GM18951 (cell line): Measurements from ENCODE around the gene PRR35.

Experiments
- POLR2A ChIP-seq: IDR thresholded peaks from 4 replicates; pipeline ENCODE4 v1.6.1; 2011; ENCODE audit warnings: mild to moderate bottlenecking; ENCODE audit not compliant: insufficient read length, insufficient read depth; ENCODE audit errors: extremely low read depth
- in situ Hi-C: fragments of 300-500 bp; cut with MboI; formaldehyde crosslinking; loops from one replicate; pipeline ENCODE4 v1.12.0; 2022; ENCODE audit warnings: low sequenced_read_pairs, mixed read lengths, inconsistent platforms; ENCODE audit not compliant: unreplicated experiment

The PRR35 gene

DNA sequence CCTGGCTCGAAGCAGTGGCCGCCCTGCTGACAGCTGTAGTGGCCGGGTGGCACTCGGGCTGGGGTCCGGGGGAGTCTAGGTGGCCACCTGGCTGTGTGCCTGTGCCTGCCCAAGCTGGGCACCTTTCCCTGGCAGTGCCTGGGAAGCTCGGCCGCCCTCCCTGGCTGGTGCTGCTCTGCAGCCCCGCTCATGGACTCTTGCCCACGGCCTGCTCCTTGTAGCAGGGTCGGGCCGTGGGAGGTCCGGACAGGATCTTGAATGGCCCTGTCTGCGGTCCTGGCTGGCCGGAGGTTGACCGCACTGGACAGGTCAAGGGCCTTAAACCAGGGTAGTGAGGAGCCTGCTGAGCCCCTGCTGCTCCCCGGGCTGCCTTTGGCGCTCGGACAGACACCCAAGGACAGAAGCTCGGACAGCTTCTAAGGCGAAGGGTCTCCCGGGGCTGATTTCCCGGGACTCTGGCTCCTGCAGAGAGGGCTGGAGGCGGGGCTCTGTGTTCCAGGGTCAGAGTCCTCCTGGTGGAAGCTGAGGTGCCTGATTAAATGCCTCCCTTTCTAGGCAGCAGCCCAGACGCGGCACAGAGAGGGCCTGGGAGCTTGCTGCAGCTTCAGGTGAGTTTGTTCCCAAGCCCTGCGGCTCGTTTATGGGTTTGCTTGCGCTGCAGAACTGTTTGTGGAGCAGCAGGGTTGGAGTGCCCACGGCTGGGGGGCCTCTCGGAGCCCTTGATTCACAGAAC, 26.6 kb upstream of the PRR35 start:
- in situ Hi-C loops, result no loop called here
- TF ChIP-seq POLR2A, result no peak

DNA sequence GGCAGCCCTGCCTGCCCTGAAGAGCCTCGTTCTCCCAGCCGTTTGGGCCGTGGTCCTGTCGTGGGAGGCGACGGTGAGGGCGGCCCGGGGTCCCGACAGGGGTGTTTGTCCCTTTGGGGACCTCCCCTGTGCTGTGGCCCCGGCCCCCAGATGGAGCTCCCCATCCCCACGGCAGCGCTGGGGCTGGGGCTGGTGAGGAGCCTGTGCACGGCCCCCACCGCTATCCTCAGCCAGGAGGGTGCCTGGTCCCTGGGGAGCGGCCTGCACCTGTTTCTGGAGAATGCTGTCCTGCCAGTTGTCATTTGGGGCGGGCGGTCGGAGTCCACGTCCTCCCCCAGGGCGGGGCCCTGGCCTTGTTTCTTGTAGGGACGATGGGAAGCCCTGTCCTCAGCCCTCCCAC, 26.1 kb upstream of the PRR35 start:
- no peak for TF ChIP-seq POLR2A
- in situ Hi-C loops, result no loop called here

DNA sequence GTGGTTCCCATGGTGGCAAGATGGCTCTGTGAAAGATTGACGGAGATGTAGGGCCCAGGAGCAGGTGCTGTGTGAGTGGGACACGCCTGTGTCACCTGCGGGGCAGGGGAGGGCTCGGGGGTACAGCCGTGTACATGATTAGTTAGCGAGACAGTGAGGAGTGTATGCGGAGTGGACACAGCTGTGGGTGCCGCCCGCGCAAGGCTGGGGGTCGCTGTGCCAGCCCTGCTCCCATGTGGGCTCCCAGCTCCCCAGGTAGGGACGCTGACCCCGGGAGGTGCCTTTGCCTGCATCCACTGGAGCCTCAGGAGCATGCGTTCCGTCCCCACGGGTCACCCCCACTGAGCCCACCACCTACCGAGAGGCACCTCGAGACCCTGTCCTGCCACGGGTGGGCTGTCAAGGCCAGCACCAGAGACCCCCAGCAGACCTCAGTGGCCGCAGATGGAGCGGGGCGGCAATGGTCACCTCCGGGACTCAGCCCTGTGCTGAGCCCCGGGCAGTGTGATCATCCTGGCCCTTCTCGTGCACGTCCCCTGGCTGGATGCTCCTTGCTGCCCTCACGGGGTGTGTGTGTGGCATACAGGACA, 25.2 kb upstream of the PRR35 start:
- in situ Hi-C loops, result no loop called here
- TF ChIP-seq POLR2A, result no peak

DNA sequence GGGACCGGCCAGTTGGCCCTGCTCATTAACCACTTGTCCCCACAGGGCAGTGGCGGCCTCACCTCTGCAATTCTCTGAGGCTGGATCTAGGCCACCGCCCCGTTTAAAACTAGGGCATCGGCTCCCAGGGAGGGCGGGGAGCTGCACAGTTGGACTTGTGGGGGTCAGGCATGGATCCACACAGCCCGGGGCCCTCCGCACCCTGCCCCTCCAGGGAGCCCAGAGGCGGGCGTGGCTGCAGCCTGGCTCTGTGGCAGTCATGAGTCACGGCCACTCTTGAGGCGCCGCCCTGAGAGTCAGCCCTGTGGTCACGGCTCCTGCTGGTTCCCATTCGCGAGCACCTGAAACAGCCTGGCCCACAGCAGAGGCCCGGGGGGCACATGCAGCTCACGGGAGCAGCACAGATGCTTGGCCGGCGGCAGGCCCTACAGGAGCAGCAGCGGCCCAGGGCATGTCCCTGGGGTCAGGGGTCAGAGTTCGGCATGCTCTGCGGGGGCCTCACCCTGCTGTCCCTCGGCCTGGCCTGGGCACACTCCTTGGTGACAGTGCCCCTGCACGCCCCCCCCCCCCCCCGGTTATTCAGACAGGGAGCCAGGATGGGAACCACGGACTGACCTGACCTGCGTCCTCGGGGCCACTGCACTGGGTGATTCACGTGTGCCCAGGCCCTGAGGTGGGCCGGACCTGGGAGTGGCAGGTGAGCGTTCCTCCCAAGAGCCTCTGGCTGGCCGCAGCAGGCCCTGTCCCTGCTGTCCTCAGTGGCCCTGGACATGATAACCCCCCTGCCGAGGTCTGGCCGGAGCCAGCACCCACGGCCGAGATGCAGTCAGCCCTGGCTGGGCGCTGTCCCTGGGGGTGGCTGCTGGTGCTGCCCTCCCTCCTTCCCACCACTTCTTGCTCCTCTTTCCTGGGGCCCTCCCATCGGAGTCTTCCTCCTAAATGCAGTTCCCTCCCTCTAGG, 24.5 kb upstream of the PRR35 start:
- in situ Hi-C loops, result no loop called here
- TF ChIP-seq POLR2A, result no peak

DNA sequence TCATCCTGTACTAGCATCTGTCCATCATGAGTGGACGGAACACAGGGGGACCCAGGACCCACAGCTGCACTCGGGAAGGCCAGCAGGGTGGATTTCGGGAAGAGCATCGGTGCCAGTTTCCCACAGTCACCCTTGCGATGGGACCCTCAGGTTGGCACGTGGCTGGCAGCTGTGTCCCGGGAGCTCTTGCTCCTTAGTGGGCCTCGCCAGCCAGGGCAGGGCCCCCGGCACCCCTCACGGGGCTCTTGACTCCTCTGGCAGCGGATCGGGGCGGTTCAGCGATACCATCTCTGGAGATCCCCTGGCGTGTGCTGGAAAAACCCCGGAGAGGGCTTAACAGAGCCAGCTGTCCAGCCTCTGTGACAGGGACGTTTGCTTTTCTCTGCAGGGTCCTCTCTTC, 23.4 kb upstream of the PRR35 start:
- in situ Hi-C loops, result no loop called here
- no peak for TF ChIP-seq POLR2A

DNA sequence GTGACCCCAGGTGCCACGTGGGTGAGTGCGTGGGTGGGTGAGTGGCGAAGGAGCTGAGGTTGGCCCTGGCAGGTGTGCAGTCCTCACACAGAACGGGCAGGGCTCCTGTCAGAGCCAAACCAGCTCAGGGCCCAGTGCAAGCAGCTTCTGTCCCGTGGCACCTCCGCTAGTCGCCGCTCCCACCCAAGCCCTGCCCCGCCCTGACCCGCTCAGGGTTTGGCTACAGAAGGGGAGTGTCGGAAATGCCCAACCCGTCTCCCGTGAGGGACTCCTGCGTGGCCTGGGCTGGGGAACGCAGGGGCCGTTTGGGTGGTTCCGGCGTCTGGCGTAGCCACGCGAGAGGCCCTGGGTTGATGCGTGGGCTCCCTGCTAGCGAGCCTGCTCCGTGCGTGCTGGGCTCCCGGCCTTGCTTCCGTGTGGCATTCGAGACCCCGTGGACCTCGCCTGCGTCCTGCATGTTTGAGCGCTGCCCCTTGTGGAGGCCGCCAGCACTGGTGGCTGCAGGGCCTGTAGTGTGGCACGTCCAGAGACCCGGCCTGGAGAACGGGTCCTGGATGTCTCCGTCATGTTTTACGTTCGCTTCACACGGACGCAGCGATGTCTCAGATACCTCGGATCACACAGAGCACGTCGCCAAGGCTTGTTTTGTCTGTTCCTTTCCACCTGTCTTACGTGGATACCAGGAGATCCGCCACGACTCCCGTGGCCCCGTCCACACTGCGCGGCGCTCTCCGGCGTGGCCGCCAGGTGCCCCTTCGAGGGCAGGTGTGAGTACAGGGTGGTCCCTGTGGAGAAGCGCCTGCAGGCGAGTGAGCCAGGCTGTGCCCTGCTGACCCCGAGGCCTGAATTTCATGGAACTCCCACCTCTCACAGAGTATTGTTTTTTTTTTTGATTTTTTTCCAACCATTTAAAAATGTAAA, 22.5 kb upstream of the PRR35 start:
- in situ Hi-C loops, result no loop called here
- no peak for TF ChIP-seq POLR2A

DNA sequence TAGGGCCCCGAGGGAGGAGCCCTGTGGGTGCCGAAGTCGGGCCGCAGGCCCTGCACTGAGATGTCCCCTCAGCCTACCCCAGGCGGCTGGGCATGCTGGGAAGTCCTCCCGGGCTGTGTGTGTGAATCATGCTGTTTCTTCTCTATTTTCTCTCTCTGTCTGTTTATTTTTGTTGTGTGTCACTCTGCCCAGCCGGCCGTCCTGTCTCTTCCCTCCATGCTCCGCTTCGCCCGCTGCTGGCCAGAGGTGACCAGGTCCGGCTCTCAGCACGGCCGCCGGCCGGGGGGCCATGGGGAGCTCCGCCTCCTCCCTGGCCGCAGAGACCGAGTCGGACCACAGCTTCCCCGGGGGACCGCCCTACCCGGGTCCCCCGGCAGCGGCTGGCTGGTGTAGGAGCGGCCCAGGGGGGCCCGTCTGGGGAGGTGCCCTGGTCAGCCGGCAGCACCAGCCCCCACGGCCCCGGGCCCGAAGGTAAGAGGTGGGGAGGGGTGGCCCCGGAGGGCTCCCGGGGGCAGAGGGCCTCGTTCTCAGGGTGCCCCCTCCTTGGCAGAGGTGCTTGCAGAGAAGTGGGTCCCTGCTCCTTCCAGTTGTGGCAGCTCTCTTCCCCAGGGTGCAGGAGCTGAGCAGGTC, 20.2 kb upstream of the PRR35 start:
- in situ Hi-C loops, result no loop called here
- no peak for TF ChIP-seq POLR2A

DNA sequence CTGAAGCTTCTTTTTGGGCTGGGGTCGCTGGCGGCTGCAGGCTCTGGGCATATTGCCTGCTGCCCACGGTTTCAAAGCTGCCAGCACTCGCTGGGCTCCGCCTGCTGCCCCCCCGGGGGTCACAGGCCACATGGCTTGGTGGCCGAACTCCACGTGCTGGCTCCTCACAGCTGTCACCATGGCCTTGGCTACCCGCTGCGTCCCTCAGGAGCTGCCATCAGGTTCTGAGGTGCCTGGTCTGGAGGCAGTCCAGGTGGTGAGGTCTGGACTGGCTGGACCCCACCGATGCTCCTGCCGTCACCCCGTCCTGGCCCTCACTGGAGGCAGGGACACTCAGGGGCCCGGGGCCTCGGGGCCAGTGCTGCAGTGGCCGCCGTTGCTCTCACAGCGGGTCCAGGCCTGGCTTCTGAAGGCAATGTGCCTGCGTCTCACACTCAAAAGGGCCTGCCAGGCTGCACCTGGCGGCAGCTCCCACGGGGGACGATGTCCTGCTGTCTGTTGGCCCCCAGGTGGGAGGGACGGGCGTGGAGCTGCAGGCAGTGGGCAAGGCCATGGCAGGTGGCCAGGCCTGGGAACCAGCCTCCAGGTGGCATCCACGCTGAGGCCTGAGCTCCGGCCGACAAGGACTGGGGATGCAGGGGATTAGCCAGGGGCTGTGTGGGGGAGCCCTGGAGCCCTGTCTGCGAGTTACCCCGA, 19.4 kb upstream of the PRR35 start:
- TF ChIP-seq POLR2A, result no peak
- in situ Hi-C loops, result no loop called here

DNA sequence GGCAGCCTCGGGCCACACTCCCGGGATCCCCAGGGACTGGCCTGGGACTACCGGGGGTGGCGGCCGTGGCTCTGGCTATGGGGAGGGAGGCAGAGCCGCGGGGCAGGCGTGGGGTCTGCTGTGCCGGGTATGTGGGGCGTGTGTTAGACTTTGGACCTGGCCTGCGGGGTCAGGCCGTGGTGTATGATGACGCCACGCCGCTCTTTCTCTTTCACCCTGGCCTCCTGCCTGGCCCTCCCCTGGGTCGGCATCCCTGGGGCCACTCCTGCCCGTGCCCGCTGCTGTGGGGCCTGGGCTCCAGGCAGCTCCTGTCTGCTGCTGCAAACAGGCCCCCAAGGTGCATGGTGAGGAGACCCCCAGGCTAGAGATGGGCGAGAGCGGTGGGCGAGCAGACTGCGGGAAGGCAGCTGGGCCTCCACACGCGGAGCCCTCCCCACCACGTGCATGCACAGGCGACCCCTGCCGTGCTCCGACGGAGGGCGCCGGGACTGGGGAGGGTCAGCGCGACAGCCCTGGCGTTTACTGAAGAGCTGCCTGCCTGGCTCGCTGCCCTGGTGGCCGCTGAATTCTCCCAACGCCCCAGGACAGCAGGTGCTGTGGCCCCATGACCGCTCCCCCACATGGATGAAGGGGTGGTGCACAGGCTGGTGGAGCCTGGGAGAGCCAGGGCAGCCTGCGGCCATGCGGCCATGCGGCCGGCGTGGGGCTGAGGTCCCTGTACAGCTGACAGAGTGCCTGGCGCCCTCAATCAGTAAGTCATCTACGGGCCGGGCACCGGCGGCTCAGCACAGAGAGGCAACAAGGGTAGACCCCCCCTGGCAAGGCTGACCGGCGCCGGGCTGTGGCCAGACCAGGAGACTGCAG, 16.7 kb upstream of the PRR35 start:
- TF ChIP-seq POLR2A, result no peak
- in situ Hi-C loops, result no loop called here

DNA sequence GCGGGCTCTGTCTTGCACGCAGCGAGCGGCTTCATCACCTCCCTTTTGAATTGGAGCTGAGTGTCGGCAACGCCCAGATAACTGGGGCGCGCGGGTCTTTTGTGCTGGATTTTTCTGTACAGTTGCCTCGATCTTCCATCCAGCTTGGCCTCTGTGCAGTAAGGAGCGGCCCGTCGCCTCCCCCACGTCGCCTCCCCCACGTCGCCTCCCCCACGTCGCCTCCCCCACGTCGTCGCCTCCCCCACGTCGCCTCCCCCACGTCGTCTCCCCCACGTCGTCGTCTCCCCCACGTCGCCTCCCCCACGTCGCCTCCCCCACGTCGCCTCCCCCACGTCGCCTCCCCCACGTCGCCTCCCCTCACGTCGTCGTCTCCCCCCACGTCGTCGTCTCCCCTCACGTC, 15.7 kb upstream of the PRR35 start:
- TF ChIP-seq POLR2A, result no peak
- in situ Hi-C loops, result no loop called here

DNA sequence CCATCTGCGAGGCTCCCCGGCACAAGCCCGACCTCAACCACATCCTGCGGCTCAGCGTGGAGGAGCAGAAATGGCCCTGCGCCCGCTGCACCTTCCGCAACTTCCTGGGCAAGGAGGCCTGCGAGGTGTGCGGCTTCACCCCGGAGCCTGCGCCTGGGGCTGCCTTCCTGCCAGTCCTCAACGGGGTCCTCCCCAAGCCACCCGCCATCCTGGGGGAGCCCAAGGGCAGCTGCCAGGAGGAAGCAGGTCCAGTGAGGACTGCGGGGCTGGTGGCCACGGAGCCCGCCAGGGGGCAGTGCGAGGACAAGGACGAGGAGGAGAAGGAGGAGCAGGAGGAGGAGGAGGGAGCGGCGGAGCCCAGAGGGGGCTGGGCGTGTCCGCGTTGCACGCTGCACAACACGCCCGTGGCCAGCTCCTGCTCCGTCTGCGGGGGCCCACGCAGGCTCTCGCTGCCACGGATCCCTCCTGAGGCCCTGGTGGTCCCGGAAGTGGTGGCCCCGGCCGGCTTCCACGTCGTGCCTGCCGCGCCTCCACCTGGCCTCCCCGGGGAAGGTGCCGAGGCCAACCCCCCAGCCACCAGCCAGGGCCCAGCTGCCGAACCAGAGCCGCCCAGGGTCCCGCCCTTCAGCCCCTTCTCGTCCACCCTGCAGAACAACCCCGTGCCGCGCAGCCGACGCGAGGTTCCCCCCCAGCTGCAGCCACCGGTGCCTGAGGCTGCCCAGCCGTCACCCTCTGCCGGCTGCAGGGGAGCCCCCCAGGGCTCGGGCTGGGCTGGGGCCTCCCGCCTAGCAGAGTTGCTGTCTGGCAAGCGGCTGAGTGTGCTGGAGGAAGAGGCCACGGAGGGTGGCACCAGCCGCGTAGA, 13.1 kb upstream of the PRR35 start:
- in situ Hi-C loops, result no loop called here
- no peak for TF ChIP-seq POLR2A
